SK-N-SH (cell line): Measurements from ENCODE around the gene AGPAT3.

Experiments
- CTCF ChIP-seq: fragments of 200-600 bp; sonication (generic); IDR thresholded peaks from 2 replicates; pipeline ENCODE4 v1.6.1; 2017; ENCODE audit warnings: antibody characterized with exemption, mild to moderate bottlenecking, moderate library complexity
- EP300 ChIP-seq, 2 experiments: IDR thresholded peaks; 2 replicates each; pipeline versions ENCODE4 v1.4.0 to v1.6.1; 2012; ENCODE audit warnings: borderline replicate concordance in 1 of 2, low read depth in 1 of 2, low read length in 1 of 2
- EZH2phosphoT487 ChIP-seq: fragments of 200-600 bp; sonication (generic); IDR thresholded peaks from 2 replicates; pipeline ENCODE4 v1.6.1; 2017; ENCODE audit warnings: low read depth, mixed run types, mild to moderate bottlenecking, antibody characterized with exemption, moderate library complexity, borderline replicate concordance
- JUND ChIP-seq: IDR thresholded peaks from 2 replicates; pipeline ENCODE4 v1.4.0; 2012
- MEF2A ChIP-seq: IDR thresholded peaks from 2 replicates; pipeline ENCODE4 v1.4.0; 2012; ENCODE audit warnings: low read depth, borderline replicate concordance
- NRF1 ChIP-seq: IDR thresholded peaks from 2 replicates; pipeline ENCODE4 v1.6.1; 2012; ENCODE audit warnings: low read depth, mild to moderate bottlenecking, low read length
- POLR2AphosphoS5 ChIP-seq: IDR thresholded peaks from 2 replicates; pipeline ENCODE4 v1.6.1; 2012; ENCODE audit warnings: low read depth, low read length
- TAF1 ChIP-seq: IDR thresholded peaks from 2 replicates; pipeline ENCODE4 v1.6.1; 2012; ENCODE audit warnings: low read depth, mild to moderate bottlenecking, low read length, moderate library complexity, borderline replicate concordance

GRCh38 chr21:43873673-43874072 lies 8.7 kb downstream of the AGPAT3 start:
- no peak for TF ChIP-seq CTCF
- no peak for TF ChIP-seq POLR2AphosphoS5
- no peak for TF ChIP-seq EZH2phosphoT487
- TF ChIP-seq MEF2A: no peak
- TF ChIP-seq TAF1: no peak
- TF ChIP-seq EP300 (IDR thresholded peaks at IDR 0.05; ENCODE audit: borderline replicate concordance in 1 of 2, low read depth in 1 of 2, low read length in 1 of 2): no peak
- TF ChIP-seq JUND: no peak
- no peak for TF ChIP-seq NRF1
